Measurements from ENCODE around the gene NPIPB5. TPM values are rescaled to one million over a fixed set of nuclear protein-coding genes. Genes with fewer than 3 reads are reported as not detected.
"Not testable (repeated sequence)": the region's sequence is repeated elsewhere in the genome, so short reads cannot be mapped to it uniquely, and the experiment has no call there.

NPIPB5 gene
- total RNA-seq (2013; cell fraction: nucleolus; rRNA removed), result 2,695 and 2,849 TPM in 2 replicates
- total RNA-seq (2014; rRNA removed), result 59.1 and 62.8 TPM in 2 replicates
- 134 and 141 TPM in 2 replicates for total RNA-seq (2014; rRNA removed; fragmentation: Illumina TruSeq; extraction: Trizol)
- 130 and 172 TPM in 2 replicates for total RNA-seq (2021)
- polyA plus RNA-seq (2011; ENCODE audit: low read depth), result 95.6 TPM
- 154 and 163 TPM in 2 replicates for polyA plus RNA-seq (2011; rRNA removed)
- 80.4 and 92.5 TPM in 2 replicates for polyA plus RNA-seq (2011; cell fraction: cytosol; rRNA removed)
- polyA plus RNA-seq (2011; cell fraction: nucleus; rRNA removed), result 518 and 561 TPM in 2 replicates
- 116 and 122 TPM in 2 replicates for polyA plus RNA-seq (2012)
- polyA plus RNA-seq (2014; fragmentation: Illumina TruSeq; extraction: Trizol), result 96.6 and 107 TPM in 2 replicates
- 1 to 10 TPM; 5.0 to 7.0 TPM for polyA plus RNA-seq (2014; fragmentation: Nextera tagmentation; extraction: Ambion mirVana)
- 96.3 and 106 TPM in 2 replicates for polyA plus RNA-seq (2014; rRNA removed)
- polyA plus RNA-seq (2016; fragmentation: Nextera tagmentation; extraction: Ambion mirVana), result 10 to 100 TPM; 93.1 to 95.2 TPM
- polyA minus RNA-seq (2011; rRNA and poly(A)+ RNA removed), result 351 and 379 TPM in 2 replicates
- 59.1 and 146 TPM in 2 replicates for polyA minus RNA-seq (2011; cell fraction: cytosol; rRNA and poly(A)+ RNA removed)
- polyA minus RNA-seq (2011; cell fraction: nucleus; rRNA and poly(A)+ RNA removed), result 326 and 488 TPM in 2 replicates
- Bru-seq, nascent RNA, result percentile 65 among the genes with signal in this experiment
- percentile 87 among the genes with signal in this experiment for BruChase-seq, experiment 1, labeled RNA remaining after a 6-hour chase
- BruChase-seq, experiment 2, labeled RNA remaining after a 2-hour chase, result percentile 77 among the genes with signal in this experiment
- long read RNA-seq, experiment 1, partial matches to known transcripts, result 0 of 2 reads
- long read RNA-seq, experiment 1, other reads (novel, unspliced or antisense), result 2 of 2 reads
- long read RNA-seq, experiment 2, partial matches to known transcripts, result 1 of 5 reads
- long read RNA-seq, experiment 2, other reads (novel, unspliced or antisense), result 4 of 5 reads

DNA sequence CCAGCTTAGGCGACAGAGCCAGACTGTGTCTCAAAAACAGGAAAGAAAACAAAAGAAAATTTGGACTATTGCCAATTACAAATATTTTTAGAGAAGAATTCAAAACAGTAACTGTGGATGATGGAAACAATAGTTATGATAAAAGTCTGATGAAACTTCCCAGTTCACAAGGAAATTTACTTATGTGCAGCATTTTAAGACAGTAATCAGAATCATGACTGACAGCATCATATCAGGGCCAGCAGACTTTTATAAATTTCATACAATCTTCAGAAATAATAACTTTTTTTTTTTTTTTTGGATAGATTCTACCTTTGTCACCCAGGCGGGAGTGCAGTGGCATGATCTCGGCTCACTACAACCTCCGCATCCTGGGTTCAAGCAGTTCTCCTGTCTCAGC, at the start of gene NPIPB5:
NPIPB5 (plus strand) TSS at position 301 of the 400 bp plus-strand sequence. CDS start 2,911 bp downstream, outside the sequence.
- H3K27ac ChIP-seq (ENCODE audit: control insufficient read depth, insufficient read depth); POLR2A ChIA-PET; H3K4me2 ChIP-seq (ENCODE audit: control insufficient read depth, insufficient read depth); ATAC-seq; in situ Hi-C loops (cut with MboI); H4K20me1 ChIP-seq (ENCODE audit: control insufficient read depth, insufficient read depth); H3K36me3 ChIP-seq (ENCODE audit: control insufficient read depth in 2 of 2, insufficient read depth in 2 of 2, low read length in 1 of 2); H3K27me3 ChIP-seq (replicated peaks in 1 of 2; ENCODE audit: control insufficient read depth in 2 of 2, insufficient read depth in 2 of 2, low read length in 1 of 2); H3K4me3 ChIP-seq; BruUV-seq (replicated peaks); H3K79me2 ChIP-seq (ENCODE audit: control insufficient read depth, insufficient read depth, low read length); FAIRE-seq; SMC1A ChIA-PET (ENCODE audit: uncharacterized antibody, unreplicated experiment); H3K9me3 ChIP-seq (replicated peaks; ENCODE audit: control insufficient read depth, insufficient read depth, low read length); CTCF ChIA-PET; intact Hi-C loops (cut with micrococcal nuclease; ENCODE audit: unreplicated experiment); H3K4me1 ChIP-seq (ENCODE audit: control insufficient read depth, insufficient read depth, low read length); H2AFZ ChIP-seq (ENCODE audit: control insufficient read depth, low read depth, low read length); RAD21 ChIA-PET (ENCODE audit: unreplicated experiment); H3K9ac ChIP-seq (ENCODE audit: control insufficient read depth, insufficient read depth, low read length); DNase-seq (ENCODE audit: low read depth, low spot score): not testable (repeated sequence)
- no CpG with 5 or more reads among the region's 4 CpGs for WGBS (ENCODE audit: insufficient coverage, insufficient replicate concordance, low lambda C conversion rate, missing lambda C conversion rate)

DNA sequence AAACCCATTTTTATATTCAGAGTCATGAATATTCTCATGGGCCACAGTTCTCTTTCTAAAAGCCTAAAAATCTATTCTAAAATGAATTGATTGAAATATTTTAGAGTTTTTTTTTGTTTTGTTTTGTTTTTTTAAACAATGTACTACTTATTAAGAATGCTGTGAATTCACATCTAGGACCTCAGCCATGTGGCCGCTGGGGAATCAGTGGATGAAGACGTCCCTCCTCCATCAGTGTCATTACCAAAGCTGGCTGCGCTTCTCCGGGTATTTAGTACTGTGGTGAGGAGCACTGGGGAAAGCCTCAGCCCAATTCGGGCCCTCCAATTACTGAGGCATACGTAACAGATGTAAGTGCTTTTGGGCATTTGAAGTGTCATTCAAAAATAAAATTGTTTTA, 41.8 kb upstream of the NPIPB5 start:
- POLR2A ChIA-PET; DNase-seq (ENCODE audit: low read depth, low spot score); RAD21 ChIA-PET (ENCODE audit: unreplicated experiment); H2AFZ ChIP-seq (ENCODE audit: control insufficient read depth, low read depth, low read length); H3K79me2 ChIP-seq (ENCODE audit: control insufficient read depth, insufficient read depth, low read length); FAIRE-seq; H3K4me2 ChIP-seq (ENCODE audit: control insufficient read depth, insufficient read depth); CTCF ChIA-PET; H3K4me1 ChIP-seq (ENCODE audit: control insufficient read depth, insufficient read depth, low read length); H4K20me1 ChIP-seq (ENCODE audit: control insufficient read depth, insufficient read depth); intact Hi-C loops (cut with micrococcal nuclease; ENCODE audit: unreplicated experiment); H3K9ac ChIP-seq (ENCODE audit: control insufficient read depth, insufficient read depth, low read length); H3K36me3 ChIP-seq (ENCODE audit: control insufficient read depth in 2 of 2, insufficient read depth in 2 of 2, low read length in 1 of 2); BruUV-seq (replicated peaks); H3K27ac ChIP-seq (ENCODE audit: control insufficient read depth, insufficient read depth); in situ Hi-C loops (cut with MboI); H3K27me3 ChIP-seq (replicated peaks in 1 of 2; ENCODE audit: control insufficient read depth in 2 of 2, insufficient read depth in 2 of 2, low read length in 1 of 2); H3K4me3 ChIP-seq; ATAC-seq; H3K9me3 ChIP-seq (replicated peaks; ENCODE audit: control insufficient read depth, insufficient read depth, low read length); SMC1A ChIA-PET (ENCODE audit: uncharacterized antibody, unreplicated experiment): not testable (repeated sequence)
- 94% methylated on average over 4 of the region's 6 CpGs for WGBS (ENCODE audit: insufficient coverage, insufficient replicate concordance, low lambda C conversion rate, missing lambda C conversion rate)

DNA sequence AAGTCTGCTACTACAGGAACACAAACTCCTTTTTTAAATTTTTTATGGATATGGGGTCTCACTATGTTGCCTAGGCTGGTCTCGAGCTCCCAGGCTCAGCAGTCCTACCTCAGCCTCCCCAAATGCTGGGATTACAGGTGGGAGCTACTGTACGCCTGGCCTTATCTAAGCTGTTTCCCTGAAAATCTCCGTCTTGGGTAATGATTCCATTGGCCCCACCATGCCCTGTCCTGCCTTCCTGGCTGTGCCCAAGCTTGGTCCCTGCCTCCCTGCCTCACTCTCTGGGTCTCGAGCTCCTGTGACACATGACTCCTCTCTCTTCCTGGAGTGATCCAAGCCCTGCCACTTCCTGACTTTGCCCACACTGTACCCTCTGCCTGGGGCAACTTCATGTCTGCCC, 27.3 kb downstream of the NPIPB5 start:
- H3K9me3 ChIP-seq (replicated peaks; ENCODE audit: control insufficient read depth, insufficient read depth, low read length); H3K4me2 ChIP-seq (ENCODE audit: control insufficient read depth, insufficient read depth); H3K27ac ChIP-seq (ENCODE audit: control insufficient read depth, insufficient read depth); DNase-seq (ENCODE audit: low read depth, low spot score); FAIRE-seq; POLR2A ChIA-PET; H2AFZ ChIP-seq (ENCODE audit: control insufficient read depth, low read depth, low read length); H3K9ac ChIP-seq (ENCODE audit: control insufficient read depth, insufficient read depth, low read length); SMC1A ChIA-PET (ENCODE audit: uncharacterized antibody, unreplicated experiment); H3K27me3 ChIP-seq (replicated peaks in 1 of 2; ENCODE audit: control insufficient read depth in 2 of 2, insufficient read depth in 2 of 2, low read length in 1 of 2); RAD21 ChIA-PET (ENCODE audit: unreplicated experiment); BruUV-seq (replicated peaks); H3K79me2 ChIP-seq (ENCODE audit: control insufficient read depth, insufficient read depth, low read length); H3K4me1 ChIP-seq (ENCODE audit: control insufficient read depth, insufficient read depth, low read length); H4K20me1 ChIP-seq (ENCODE audit: control insufficient read depth, insufficient read depth); in situ Hi-C loops (cut with MboI); H3K36me3 ChIP-seq (ENCODE audit: control insufficient read depth in 2 of 2, insufficient read depth in 2 of 2, low read length in 1 of 2); CTCF ChIA-PET; ATAC-seq; intact Hi-C loops (cut with micrococcal nuclease; ENCODE audit: unreplicated experiment); H3K4me3 ChIP-seq: not testable (repeated sequence)
- 78% methylated on average over 4 of the region's 4 CpGs for WGBS (ENCODE audit: insufficient coverage, insufficient replicate concordance, low lambda C conversion rate, missing lambda C conversion rate)

Measured in GM12878 (cell line).